Pulmonary artery endothelial cell (primary cell): ENCODE measurements around the gene SGPP1. TPM values are rescaled to one million over a fixed set of nuclear protein-coding genes. Genes with fewer than 3 reads are reported as not detected.
"Not testable (repeated sequence)": the region's sequence is repeated elsewhere in the genome, so short reads cannot be mapped to it uniquely, and the experiment has no call there.

Experiments
- DNase-seq: peaks from one replicate; pipeline ENCODE4 v3.0.0-alpha.2; 2011; ENCODE audit warnings: low read depth, low spot score
- total RNA-seq: library from RNA; depleted of rRNA; stranded (reverse); fragments of >200 nt; gene quantifications from 2 replicates; pipeline ENCODE4 v1.2.3, GENCODE V29; 2014

The SGPP1 gene
- total RNA-seq, 1 donor from 2014 or later = 13.7 TPM

- DNase-seq = no peak
Measured at GRCh38 chr14:63676615-63677014, 51.2 kb downstream of the SGPP1 start.

- DNase-seq = no peak
Measured at GRCh38 chr14:63673886-63674497, 53.9 kb downstream of the SGPP1 start.

GRCh38 chr14:63673255-63673654 is 54.6 kb downstream of the SGPP1 start:
- DNase-seq = no peak

GRCh38 chr14:63672417-63673180 is 55.3 kb downstream of the SGPP1 start:
- no peak for DNase-seq

- DNase-seq = no peak
Measured at GRCh38 chr14:63671987-63672386, 55.9 kb downstream of the SGPP1 start.

GRCh38 chr14:63670692-63671091 is 57.2 kb downstream of the SGPP1 start:
- no peak for DNase-seq

GRCh38 chr14:63666335-63666734 is 61.5 kb downstream of the SGPP1 start:
- DNase-seq = no peak

- no peak for DNase-seq
Measured at GRCh38 chr14:63663428-63664341, 64.2 kb downstream of the SGPP1 start.

- no peak for DNase-seq
Measured at GRCh38 chr14:63662776-63663175, 65.1 kb downstream of the SGPP1 start.

- not testable (repeated sequence) for DNase-seq
Measured at GRCh38 chr14:63661881-63662280, 66.0 kb downstream of the SGPP1 start.

- DNase-seq = no peak
Measured at GRCh38 chr14:63659726-63660125, 68.1 kb downstream of the SGPP1 start.

- no peak for DNase-seq
Measured at GRCh38 chr14:63656194-63656593, 71.7 kb downstream of the SGPP1 start.

GRCh38 chr14:63654936-63655335 is 72.9 kb downstream of the SGPP1 start:
- DNase-seq = no peak

- no peak for DNase-seq
Measured at GRCh38 chr14:63654346-63654745, 73.5 kb downstream of the SGPP1 start.

GRCh38 chr14:63652406-63652805 is 75.5 kb downstream of the SGPP1 start:
- DNase-seq = no peak

GRCh38 chr14:63650256-63650952 is 77.5 kb downstream of the SGPP1 start:
- no peak for DNase-seq

GRCh38 chr14:63647696-63648410 is 80.0 kb downstream of the SGPP1 start:
- DNase-seq = no peak

- DNase-seq = no peak
Measured at GRCh38 chr14:63644741-63645140, 83.1 kb downstream of the SGPP1 start.

GRCh38 chr14:63642656-63643382 is 85.0 kb downstream of the SGPP1 start:
- DNase-seq = no peak

- peak; percentile 84 for DNase-seq
Measured at GRCh38 chr14:63642229-63642611, 85.6 kb downstream of the SGPP1 start.
